Ureter (tissue), 1 donor: Measurements from ENCODE around the gene TTC24. TPM values are rescaled to one million over a fixed set of nuclear protein-coding genes. Genes with fewer than 3 reads are reported as not detected.
A peak's percentile ranks its signal among the peaks of the same experiment; 100 is the strongest.
"Not testable (repeated sequence)": the region's sequence is repeated elsewhere in the genome, so short reads cannot be mapped to it uniquely, and the experiment has no call there.

Experiments used
- DNase-seq: peaks from one replicate; pipeline ENCODE4 v3.0.0-alpha.2; 2020; ENCODE audit warnings: low spot score
- total RNA-seq: library from RNA; stranded (reverse); gene quantifications from one replicate; pipeline ENCODE4 v1.2.4, GENCODE V29; 2023
- donor health status: DM: yes; HTN: yes; CAD: no.

TTC24 gene
- total RNA-seq, 1 donor from 2014 or later = not detected

GRCh38 chr1:156586892-156587477 is 7.5 kb downstream of the TTC24 start:
- no peak for DNase-seq

- DNase-seq = not testable (repeated sequence)
These were observed 8.4 kb downstream of the TTC24 start for GRCh38 chr1:156587927-156588326.

GRCh38 chr1:156589546-156589945 is 10.0 kb downstream of the TTC24 start:
- no peak for DNase-seq

- DNase-seq = no peak
These were observed 11.0 kb downstream of the TTC24 start for GRCh38 chr1:156590326-156591180.

GRCh38 chr1:156591181-156591431 is 11.6 kb downstream of the TTC24 start:
- no peak for DNase-seq

GRCh38 chr1:156591432-156592157 is 12.1 kb downstream of the TTC24 start, which contains the start of gene NAXE:
TSS of gene NAXE (plus strand) at chr1:156591776. CDS start at chr1:156591805, 29 bp downstream.
- peak; percentile 75 for DNase-seq

- no peak for DNase-seq
These were observed 12.8 kb downstream of the TTC24 start for GRCh38 chr1:156592158-156592909.

GRCh38 chr1:156592910-156593660 is 13.6 kb downstream of the TTC24 start:
- no peak for DNase-seq

GRCh38 chr1:156593661-156593989 is 14.1 kb downstream of the TTC24 start:
- no peak for DNase-seq

GRCh38 chr1:156594190-156594589 is 14.7 kb downstream of the TTC24 start:
- DNase-seq = no peak

GRCh38 chr1:156595016-156595415 is 15.5 kb downstream of the TTC24 start:
- DNase-seq = no peak

- no peak for DNase-seq
These were observed 16.9 kb downstream of the TTC24 start for GRCh38 chr1:156596426-156596825.

- no peak for DNase-seq
These were observed 18.6 kb downstream of the TTC24 start for GRCh38 chr1:156598125-156598524.

- DNase-seq = no peak
These were observed 19.4 kb downstream of the TTC24 start for GRCh38 chr1:156598731-156599432.

GRCh38 chr1:156599811-156600210 is 20.3 kb downstream of the TTC24 start:
- no peak for DNase-seq

GRCh38 chr1:156600733-156601121 is 21.2 kb downstream of the TTC24 start:
- DNase-seq = no peak

GRCh38 chr1:156601122-156601830 is 21.8 kb downstream of the TTC24 start, which contains the start of gene GPATCH4:
TSS of gene GPATCH4 (minus strand) at chr1:156601479.
- DNase-seq = peak; percentile 86

GRCh38 chr1:156601892-156602291 is 22.4 kb downstream of the TTC24 start:
- DNase-seq = no peak

- no peak for DNase-seq
These were observed 23.1 kb downstream of the TTC24 start for GRCh38 chr1:156602557-156602993.

- not testable (repeated sequence) for DNase-seq
These were observed 27.8 kb downstream of the TTC24 start for GRCh38 chr1:156607344-156607743.
